NCI-H2107 treated with DMSO at 0.1 percent for 48 hours (cell line): ENCODE results near the gene CCDC201.
A peak's percentile ranks its signal among the peaks of the same experiment; 100 is the strongest.
"Not testable (repeated sequence)": the region's sequence is repeated elsewhere in the genome, so short reads cannot be mapped to it uniquely, and the experiment has no call there.

ENCODE experiments used
- DNase-seq: peaks from one replicate; lab custom pipeline; 2025; ENCODE audit not compliant: unreplicated experiment; lab: John Stamatoyannopoulos, UW

The CCDC201 gene

GRCh38 chr7:45874408-45875131, 1.7 kb upstream of the CCDC201 start:
- DNase-seq: no peak

GRCh38 chr7:45873355-45873754, 473 bp upstream of the CCDC201 start:
- no peak for DNase-seq

GRCh38 chr7:45872116-45873034, 507 bp downstream of the CCDC201 start:
- no peak for DNase-seq

- DNase-seq: no peak
Observed at GRCh38 chr7:45869426-45869825, 3.5 kb downstream of the CCDC201 start.

- no peak for DNase-seq
Observed at GRCh38 chr7:45867471-45867870, 5.4 kb downstream of the CCDC201 start.

GRCh38 chr7:45865594-45866410, 7.1 kb downstream of the CCDC201 start:
- DNase-seq: no peak

GRCh38 chr7:45863715-45864114, 9.2 kb downstream of the CCDC201 start:
- DNase-seq: no peak

GRCh38 chr7:45856888-45857287, 16.0 kb downstream of the CCDC201 start:
- DNase-seq: not testable (repeated sequence)

- DNase-seq: not testable (repeated sequence)
Observed at GRCh38 chr7:45855680-45856079, 17.2 kb downstream of the CCDC201 start.

- not testable (repeated sequence) for DNase-seq
Observed at GRCh38 chr7:45853491-45853890, 19.4 kb downstream of the CCDC201 start.

- DNase-seq: not testable (repeated sequence)
Observed at GRCh38 chr7:45852984-45853383, 19.9 kb downstream of the CCDC201 start.

GRCh38 chr7:45848734-45849133, 24.1 kb downstream of the CCDC201 start:
- not testable (repeated sequence) for DNase-seq

- DNase-seq: not testable (repeated sequence)
Observed at GRCh38 chr7:45846536-45846935, 26.3 kb downstream of the CCDC201 start.

- peak; percentile 95 for DNase-seq
Observed at GRCh38 chr7:45841926-45842717, 30.8 kb downstream of the CCDC201 start.

- not testable (repeated sequence) for DNase-seq
Observed at GRCh38 chr7:45838852-45839251, 34.0 kb downstream of the CCDC201 start.

- peak; percentile 1 for DNase-seq
Observed at GRCh38 chr7:45832433-45833177, 40.3 kb downstream of the CCDC201 start.

GRCh38 chr7:45829846-45830245, 43.0 kb downstream of the CCDC201 start:
- not testable (repeated sequence) for DNase-seq

GRCh38 chr7:45827731-45828130, 45.2 kb downstream of the CCDC201 start:
- not testable (repeated sequence) for DNase-seq

GRCh38 chr7:45826550-45826949, 46.3 kb downstream of the CCDC201 start:
- DNase-seq: not testable (repeated sequence)

GRCh38 chr7:45818763-45819162, 54.1 kb downstream of the CCDC201 start:
- DNase-seq: not testable (repeated sequence)
